Astrocyte (in vitro differentiated cells and primary cell): Measurements from ENCODE around the gene VKORC1L1. TPM values are rescaled to one million over a fixed set of nuclear protein-coding genes. Genes with fewer than 3 reads are reported as not detected.
A peak's percentile ranks its signal among the peaks of the same experiment; 100 is the strongest.
"Not testable (repeated sequence)": the region's sequence is repeated elsewhere in the genome, so short reads cannot be mapped to it uniquely, and the experiment has no call there.

ENCODE experiments used
- DNase-seq: peaks from one replicate; pipeline ENCODE4 v3.0.0-alpha.2; 2010; ENCODE audit warnings: low read depth
- FAIRE-seq: peaks from 2 replicates; lab custom pipeline; 2011; peaks lifted over from hg19 to GRCh38; lab: Jason Lieb, UNC
- H2AFZ ChIP-seq: 2 replicates; pipeline ENCODE4 v1.6.0; 2012; ENCODE audit warnings: low read depth, low read length, inconsistent platforms
- H3K27ac ChIP-seq: 2 replicates; pipeline ENCODE4 v1.5.1; 2011; ENCODE audit warnings: low read depth, low read length, inconsistent platforms
- H3K27me3 ChIP-seq: 2 replicates; pipeline ENCODE4 v1.6.0; 2011; ENCODE audit warnings: low read length, inconsistent platforms; ENCODE audit not compliant: insufficient read depth
- H3K36me3 ChIP-seq: 2 replicates; pipeline ENCODE4 v1.5.1; 2011; ENCODE audit warnings: low read length, inconsistent platforms; ENCODE audit not compliant: insufficient read depth
- H3K4me1 ChIP-seq: 2 replicates; pipeline ENCODE4 v1.5.1; 2011; ENCODE audit warnings: low read length, inconsistent platforms; ENCODE audit not compliant: insufficient read depth
- H3K4me2 ChIP-seq: 2 replicates; pipeline ENCODE4 v1.6.0; 2012; ENCODE audit warnings: low read length, inconsistent platforms
- H3K4me3 ChIP-seq: 2 replicates; pipeline ENCODE4 v1.5.1; 2011; ENCODE audit warnings: low read depth, mild to moderate bottlenecking, low read length, inconsistent platforms; ENCODE audit not compliant: insufficient read depth
- H3K79me2 ChIP-seq: 2 replicates; pipeline ENCODE4 v1.6.0; 2012; ENCODE audit warnings: mild to moderate bottlenecking, low read length, inconsistent platforms; ENCODE audit not compliant: insufficient read depth
- H3K9ac ChIP-seq: 2 replicates; pipeline ENCODE4 v1.6.0; 2012; ENCODE audit warnings: mild to moderate bottlenecking, low read length, inconsistent platforms
- H3K9me3 ChIP-seq: 2 replicates; pipeline ENCODE4 v1.5.1; 2012; ENCODE audit warnings: low read depth, mild to moderate bottlenecking, low read length, inconsistent platforms; ENCODE audit not compliant: insufficient read depth
- H4K20me1 ChIP-seq: 2 replicates; pipeline ENCODE4 v1.6.0; 2012; ENCODE audit warnings: low read length, inconsistent platforms; ENCODE audit not compliant: insufficient read depth
- H3K27ac Mint-ChIP-seq: one replicate; pipeline ENCODE4 v1.8.0; 2021; ENCODE audit warnings: mild to moderate bottlenecking, mixed read lengths; ENCODE audit not compliant: unreplicated experiment
- H3K27me3 Mint-ChIP-seq: one replicate; pipeline ENCODE4 v1.8.0; 2021; ENCODE audit warnings: low read depth, mixed read lengths; ENCODE audit not compliant: unreplicated experiment
- H3K36me3 Mint-ChIP-seq: one replicate; pipeline ENCODE4 v1.8.0; 2021; ENCODE audit warnings: low read depth, mixed read lengths; ENCODE audit not compliant: unreplicated experiment
- H3K4me1 Mint-ChIP-seq: one replicate; pipeline ENCODE4 v1.8.0; 2021; ENCODE audit warnings: low read depth, mixed read lengths; ENCODE audit not compliant: unreplicated experiment
- H3K4me3 Mint-ChIP-seq: one replicate; pipeline ENCODE4 v1.8.0; 2021; ENCODE audit warnings: mild to moderate bottlenecking, moderate library complexity, mixed read lengths; ENCODE audit not compliant: unreplicated experiment
- H3K9me3 Mint-ChIP-seq: one replicate; pipeline ENCODE4 v1.8.0; 2021; ENCODE audit warnings: mild to moderate bottlenecking, mixed read lengths; ENCODE audit not compliant: unreplicated experiment
- CTCF ChIP-seq: IDR thresholded peaks from 2 replicates; pipeline ENCODE4 v1.5.1; 2011; ENCODE audit warnings: low read depth, mild to moderate bottlenecking, inconsistent platforms, low read length, moderate library complexity; ENCODE audit not compliant: insufficient read depth
- EZH2 ChIP-seq: IDR thresholded peaks from 2 replicates; pipeline ENCODE4 v1.6.1; 2012; ENCODE audit warnings: mild to moderate bottlenecking, low read length, inconsistent platforms; ENCODE audit not compliant: insufficient read depth
- total RNA-seq: library from RNA; stranded (reverse); gene quantifications from 2 replicates; pipeline ENCODE4 v1.2.1, GENCODE V29; 2021

Gene VKORC1L1
- total RNA-seq, 1 donor from 2014 or later, result 32.3 TPM

GRCh38 chr7:65938336-65938895 lies 65.5 kb downstream of the VKORC1L1 start:
- H4K20me1 ChIP-seq, result peaks cover 21% of the 10 kb centered on the region
- Mint-ChIP-seq H3K27ac (no peak overlapping the region), H3K4me1 (peaks cover 6% of the 10 kb centered on the region), H3K4me3 (no peak overlapping the region), H3K27me3 (no peaks in the 10 kb centered on the region), H3K9me3 (no peaks in the 10 kb centered on the region), H3K36me3 (peaks cover 11% of the 10 kb centered on the region)
- H3K9me3 ChIP-seq, result no peaks in the 10 kb centered on the region
- H3K9ac ChIP-seq, result no peak overlapping the region
- peaks cover 36% of the 10 kb centered on the region for H3K79me2 ChIP-seq
- no peak overlapping the region for H3K27ac ChIP-seq
- H3K36me3 ChIP-seq, result no peaks in the 10 kb centered on the region
- no peak overlapping the region for H3K4me3 ChIP-seq
- peak overlapping the region; percentile 32 for H3K4me2 ChIP-seq
- no peaks in the 10 kb centered on the region for H3K27me3 ChIP-seq
- no peak for FAIRE-seq
- DNase-seq, result peak; percentile 35
- H2AFZ ChIP-seq, result no peak overlapping the region
- H3K4me1 ChIP-seq, result no peaks in the 10 kb centered on the region
- TF ChIP-seq CTCF, result no peak
- TF ChIP-seq EZH2, result no peak

DNA sequence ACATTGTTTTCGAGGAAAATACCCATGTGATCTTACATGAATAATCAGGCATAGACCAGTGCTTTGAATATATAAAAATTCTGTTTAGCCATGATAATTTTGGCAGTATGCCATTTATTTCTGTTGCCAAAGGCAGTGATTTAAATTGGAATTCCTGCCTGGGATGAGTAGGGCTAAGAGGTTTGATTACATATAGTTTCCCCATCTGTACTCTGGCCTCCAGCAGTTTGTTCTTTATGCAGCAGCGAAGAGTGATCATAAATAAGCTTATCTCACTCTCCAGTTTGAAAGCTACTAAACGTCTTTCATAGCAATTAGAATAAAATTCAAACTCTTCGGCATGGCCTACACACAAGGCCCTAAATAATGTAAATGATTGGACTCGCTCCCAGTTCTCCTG lies 72.9 kb downstream of the VKORC1L1 start:
- not testable (repeated sequence) for H3K27ac ChIP-seq, H3K36me3 ChIP-seq, H3K36me3 Mint-ChIP-seq, H3K27ac Mint-ChIP-seq, H3K4me2 ChIP-seq, H4K20me1 ChIP-seq, H3K4me1 ChIP-seq, H3K79me2 ChIP-seq, H3K4me3 Mint-ChIP-seq, H3K27me3 ChIP-seq, FAIRE-seq, H3K9ac ChIP-seq, H3K4me3 ChIP-seq, H2AFZ ChIP-seq, H3K27me3 Mint-ChIP-seq, DNase-seq, H3K9me3 Mint-ChIP-seq, H3K4me1 Mint-ChIP-seq, H3K9me3 ChIP-seq

DNA sequence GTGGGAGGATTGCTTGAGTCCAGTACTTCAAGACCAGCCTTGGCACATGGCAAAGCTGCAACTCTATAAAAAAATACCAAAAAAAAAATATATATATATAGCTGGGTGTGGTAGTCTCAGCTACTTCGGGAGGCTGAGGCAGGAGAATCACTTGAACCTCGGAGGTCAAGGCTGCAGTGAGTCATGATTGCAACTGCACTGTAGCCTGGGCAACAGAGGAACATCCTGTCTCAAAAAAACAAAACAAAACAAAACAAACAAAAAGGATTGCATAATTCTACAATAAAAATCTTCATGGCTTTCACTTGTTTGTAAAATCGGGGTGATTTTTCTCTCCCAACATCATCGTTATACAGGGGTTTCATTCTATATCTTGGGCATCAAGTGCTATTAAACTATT lies 74.0 kb downstream of the VKORC1L1 start:
- Histone ChIP-seq H4K20me1 (peaks cover 2% of the 10 kb centered on the region), H3K27ac (peak overlapping the region; percentile 5), H2AFZ (no peak overlapping the region), H3K9me3 (no peaks in the 10 kb centered on the region), H3K79me2 (no peaks in the 10 kb centered on the region), H3K36me3 (no peaks in the 10 kb centered on the region), H3K4me1 (no peaks in the 10 kb centered on the region), H3K4me3 (no peak overlapping the region), H3K9ac (no peak overlapping the region), H3K4me2 (no peak overlapping the region), H3K27me3 (no peaks in the 10 kb centered on the region)
- TF ChIP-seq EZH2 (no peak), CTCF (no peak)
- H3K4me1 Mint-ChIP-seq, result no peaks in the 10 kb centered on the region
- DNase-seq (no peak), FAIRE-seq (no peak)
- no peak overlapping the region for H3K27ac Mint-ChIP-seq
- H3K9me3 Mint-ChIP-seq, result no peaks in the 10 kb centered on the region
- H3K27me3 Mint-ChIP-seq, result no peaks in the 10 kb centered on the region
- no peaks in the 10 kb centered on the region for H3K36me3 Mint-ChIP-seq
- H3K4me3 Mint-ChIP-seq, result no peak overlapping the region
